SHP77 treated with DMSO at 0.1 percent for 48 hours (cell line): ENCODE results near the gene GCSAM.
A peak's percentile ranks its signal among the peaks of the same experiment; 100 is the strongest.

ENCODE experiments used
- DNase-seq: peaks from one replicate; lab custom pipeline; 2025; lab: John Stamatoyannopoulos, UW

Gene GCSAM

DNA sequence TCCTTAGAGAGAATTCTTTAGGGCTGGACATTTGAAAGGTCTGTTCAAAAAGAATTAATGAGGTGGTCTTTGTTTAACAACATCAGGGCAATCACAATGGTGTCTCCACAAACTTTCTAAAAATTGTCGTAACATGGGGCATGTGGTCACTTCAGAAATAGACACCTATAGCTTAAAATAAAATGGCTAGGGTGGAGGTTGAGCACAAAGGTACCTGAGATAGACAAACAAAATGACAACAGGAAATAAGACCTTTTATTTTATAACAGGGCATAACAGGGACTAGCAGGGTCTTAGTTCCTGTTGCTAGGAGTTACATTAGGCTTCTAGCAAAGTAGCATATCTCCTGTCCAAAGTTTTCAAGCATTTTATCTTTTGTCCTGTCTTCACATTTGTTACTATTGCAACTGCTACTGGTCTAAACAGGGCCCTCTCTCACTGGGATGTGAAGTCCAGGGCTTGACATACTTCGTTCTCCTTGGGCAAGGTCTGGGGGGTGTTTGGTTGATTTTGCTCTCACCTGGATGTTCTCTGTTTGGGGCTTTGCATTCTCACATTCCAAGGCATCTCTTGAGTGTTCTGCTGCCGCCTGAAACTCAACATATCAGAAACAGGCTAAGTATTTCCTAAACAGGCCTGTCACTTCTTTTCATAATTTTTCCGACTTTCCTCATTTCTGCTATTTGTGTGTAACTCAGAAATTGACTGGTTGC, 3.0 kb downstream of the GCSAM start:
- no peak for DNase-seq

DNA sequence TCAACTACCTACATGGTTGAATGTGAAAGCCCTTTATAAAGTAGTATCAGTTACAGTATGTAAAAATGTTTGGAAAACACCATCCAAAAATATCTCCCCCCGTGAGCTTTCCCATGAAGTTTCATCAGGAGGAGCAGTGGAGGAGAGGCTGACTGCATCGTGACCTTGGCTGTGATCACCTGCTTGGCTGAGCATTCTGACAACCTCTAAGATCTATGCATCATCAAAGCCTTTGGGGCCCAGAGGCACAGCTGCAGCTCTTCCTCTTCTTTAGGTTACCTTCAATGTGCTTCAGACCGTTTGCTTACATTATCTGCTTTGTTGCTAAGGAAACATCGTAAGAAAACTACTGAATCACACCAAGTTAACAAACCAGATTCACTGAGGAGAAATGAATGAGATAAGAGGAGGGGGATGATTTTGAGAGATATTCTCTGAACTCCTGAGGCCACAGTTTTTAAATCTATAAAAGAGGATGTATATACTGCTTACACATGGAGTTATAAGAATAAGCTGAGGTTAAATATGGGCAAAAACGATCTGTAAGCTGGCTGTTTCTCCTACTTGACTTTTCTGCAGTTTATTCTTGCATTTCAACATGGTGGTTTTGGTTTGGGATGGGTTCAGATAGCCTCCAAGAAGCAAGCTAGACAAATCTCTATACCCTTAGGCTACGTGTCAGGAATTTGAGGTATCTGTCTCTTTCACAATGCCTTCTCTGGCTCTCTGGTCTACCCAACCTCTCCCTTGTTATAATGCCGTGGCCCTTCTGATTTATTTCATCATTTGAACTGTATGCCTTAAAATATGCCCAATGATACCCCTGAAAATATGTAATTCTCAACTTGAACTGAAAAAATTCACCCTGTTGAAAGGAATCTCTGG, 4.0 kb downstream of the GCSAM start:
- DNase-seq, result no peak

DNA sequence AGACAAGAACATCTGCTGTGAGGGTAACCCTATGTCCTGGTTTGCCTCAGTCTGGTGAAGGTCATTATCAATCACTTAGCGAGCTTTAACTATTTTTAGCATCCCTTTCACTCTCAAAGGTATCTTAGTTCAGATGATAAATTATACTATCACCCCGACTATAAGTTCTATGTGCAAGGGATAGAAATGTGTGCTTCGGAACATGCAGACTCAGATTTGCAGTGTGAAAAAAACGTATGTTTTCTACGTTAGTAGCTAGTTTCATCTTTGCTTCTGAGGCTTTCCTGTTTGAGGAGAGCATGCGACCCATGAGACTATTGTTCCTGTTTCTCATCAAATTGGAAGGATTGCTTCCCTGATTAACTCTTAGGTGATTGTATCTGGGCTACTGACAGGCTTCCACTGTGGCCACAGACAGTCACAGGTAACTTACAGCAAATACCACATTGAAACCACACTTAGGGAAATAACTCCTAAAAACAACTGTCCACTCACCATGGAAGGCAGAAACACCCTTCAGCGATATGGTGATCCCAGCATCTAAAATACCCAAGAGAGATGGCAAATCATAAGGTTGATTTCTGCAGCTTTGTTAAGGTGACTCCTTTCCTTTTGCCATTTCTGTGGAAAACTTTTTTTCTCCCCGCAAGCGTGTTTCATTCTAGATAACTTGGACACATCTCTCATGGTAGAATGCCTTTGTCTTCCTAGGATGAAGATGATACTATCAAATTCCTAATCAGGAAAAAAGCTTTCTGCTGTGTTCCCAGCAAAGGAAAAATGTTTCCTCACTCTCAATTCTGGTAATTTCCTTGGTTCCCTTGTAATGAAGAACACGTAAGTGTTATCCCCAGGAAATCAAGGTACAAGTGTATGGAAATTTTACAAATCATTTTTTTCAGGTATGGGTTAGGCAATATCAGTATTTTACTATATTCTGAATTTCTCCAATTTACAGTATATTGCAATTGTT, 5.2 kb downstream of the GCSAM start:
- no peak for DNase-seq

DNA sequence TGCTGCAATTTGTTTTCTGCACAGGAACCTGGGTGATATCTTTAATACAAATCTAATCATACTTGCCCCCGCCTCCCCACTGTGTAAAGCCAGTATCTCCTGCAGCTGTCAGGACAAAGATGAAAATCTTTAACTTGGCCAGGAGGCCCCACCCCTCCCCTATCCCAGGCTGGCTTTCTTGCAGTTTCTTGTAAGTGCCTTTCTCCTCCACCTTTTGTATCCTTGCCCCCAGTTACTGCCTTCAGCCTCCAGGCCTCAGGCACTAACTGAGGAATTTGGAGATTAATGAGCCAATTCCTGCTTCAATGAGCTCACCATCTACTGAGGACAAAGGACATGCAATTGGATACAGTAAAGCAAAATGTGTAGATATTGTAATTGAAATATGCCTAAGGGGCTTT, 6.5 kb downstream of the GCSAM start:
- DNase-seq, result no peak

GRCh38 chr3:112124907-112125607, 8.0 kb downstream of the GCSAM start:
- DNase-seq, result no peak

DNA sequence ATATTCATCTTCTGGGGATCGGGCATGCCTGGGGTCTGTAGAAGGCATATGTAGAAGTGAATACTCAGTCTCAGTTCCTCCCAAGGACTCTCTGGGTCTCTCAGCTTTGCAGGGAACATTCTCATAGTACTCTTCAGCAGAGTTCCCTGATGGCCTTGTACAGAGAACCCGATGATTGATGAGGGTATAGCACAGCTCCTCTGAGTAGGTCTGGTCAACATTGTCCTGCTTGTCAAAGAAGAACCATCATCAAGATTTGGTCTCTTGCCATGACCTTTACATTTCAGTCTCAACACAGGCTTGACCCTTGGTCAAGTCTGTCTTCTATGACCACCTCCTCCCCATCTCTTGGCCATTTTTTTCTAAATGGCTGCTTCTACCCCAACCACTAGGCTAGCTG, 9.5 kb downstream of the GCSAM start:
- DNase-seq, result no peak

- DNase-seq, result no peak
These were observed 10.2 kb downstream of the GCSAM start for GRCh38 chr3:112122870-112123269.

GRCh38 chr3:112121577-112122547, 11.2 kb downstream of the GCSAM start:
- no peak for DNase-seq

DNA sequence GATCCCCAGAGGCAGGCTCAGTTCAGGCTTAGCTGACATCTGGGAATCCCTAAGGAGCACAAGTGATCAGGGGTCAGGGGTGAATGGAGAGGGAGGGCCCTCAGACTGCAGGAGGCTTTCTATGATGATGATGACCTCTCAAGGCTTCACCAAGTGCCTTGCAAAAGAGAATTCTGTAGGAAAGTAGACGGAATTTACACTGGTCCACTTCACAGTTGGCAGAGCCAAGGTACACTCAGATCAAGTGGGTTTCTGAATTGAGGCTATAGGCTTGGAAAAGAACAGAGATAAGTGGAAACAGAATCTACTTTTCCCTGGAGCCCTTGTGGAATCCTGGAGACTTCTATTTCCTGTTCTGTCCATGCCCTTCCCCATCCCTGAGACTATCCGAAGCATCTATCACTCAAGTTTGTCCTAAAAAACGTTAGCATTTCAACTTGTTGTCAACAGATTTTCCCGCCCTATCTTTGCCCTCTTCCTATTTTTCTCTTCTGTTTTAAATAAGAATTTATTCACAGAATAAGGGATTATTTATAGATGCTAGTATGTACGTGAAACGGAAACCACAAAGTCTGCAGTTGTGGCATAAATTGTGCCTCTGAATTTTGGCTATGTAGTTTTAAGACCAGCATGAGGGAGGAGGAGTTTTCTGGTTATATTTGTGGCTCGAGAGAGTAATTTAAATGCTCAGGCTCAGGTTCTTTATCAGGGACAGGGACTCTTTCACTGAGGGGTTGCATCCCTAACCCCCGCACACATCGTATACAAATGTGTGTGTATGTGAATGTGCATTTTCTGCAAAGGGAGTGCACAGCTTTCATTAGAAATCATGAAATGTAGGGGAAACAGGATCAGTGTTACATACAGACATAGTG, 12.8 kb downstream of the GCSAM start:
- DNase-seq, result no peak

- DNase-seq, result no peak
These were observed 15.0 kb downstream of the GCSAM start for GRCh38 chr3:112117841-112118571.

- DNase-seq, result no peak
These were observed 15.6 kb downstream of the GCSAM start for GRCh38 chr3:112117415-112117814.

GRCh38 chr3:112116748-112117186, 16.3 kb downstream of the GCSAM start:
- DNase-seq, result no peak

DNA sequence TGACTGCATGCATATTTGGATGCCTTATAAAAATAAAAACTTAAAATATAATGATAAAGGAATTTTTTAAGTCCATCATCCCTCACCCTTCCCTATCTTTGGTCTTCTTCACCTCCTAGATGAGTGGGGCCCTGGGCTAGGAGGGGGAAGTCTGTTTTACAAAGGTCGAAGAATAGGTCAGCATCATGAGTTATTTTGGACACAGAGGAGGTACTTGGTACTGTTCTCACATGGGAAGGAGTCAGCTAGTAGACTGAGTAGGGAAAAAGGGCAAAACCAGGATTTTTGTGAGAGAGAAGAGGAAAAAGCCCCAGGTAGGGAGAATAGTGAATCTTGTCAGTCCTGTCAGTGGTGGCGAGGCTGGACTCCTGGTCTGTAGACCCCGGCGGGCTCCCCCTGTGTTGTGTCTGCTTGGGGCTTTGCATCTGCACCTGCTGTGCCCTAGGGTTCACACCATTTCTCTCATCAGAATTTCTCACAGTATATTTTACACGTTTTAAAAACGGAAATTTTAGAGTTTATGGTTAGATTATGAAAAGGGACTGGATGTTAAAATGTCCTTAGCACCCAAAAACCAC, 17.2 kb downstream of the GCSAM start:
- no peak for DNase-seq

DNA sequence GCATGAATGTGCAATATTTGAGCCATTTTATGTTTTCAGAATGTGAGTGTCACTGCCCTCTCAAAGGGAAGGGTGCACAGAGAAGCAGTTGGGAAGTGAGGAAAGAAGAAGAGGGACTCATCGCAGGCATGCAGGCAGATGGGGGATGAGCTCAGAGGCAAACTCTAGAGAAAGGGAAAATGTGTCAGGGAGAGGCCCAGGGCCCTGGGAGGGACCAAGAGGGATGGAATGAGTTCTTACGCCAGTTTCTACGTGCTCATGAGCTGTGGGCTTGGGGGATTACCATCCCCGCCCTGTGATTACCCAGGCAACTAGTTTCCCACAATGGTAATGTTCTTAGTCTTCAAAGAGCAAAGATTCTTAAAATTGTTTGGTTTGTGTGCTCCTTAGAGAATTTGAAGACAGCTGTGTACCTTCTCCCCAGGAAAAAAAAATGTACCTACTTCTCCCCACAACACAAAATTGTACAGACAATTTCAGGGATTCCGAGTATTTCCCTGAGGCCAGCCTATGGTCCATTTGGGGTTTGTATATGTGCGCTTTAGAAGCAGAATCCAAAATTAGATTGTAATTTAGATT, 17.8 kb downstream of the GCSAM start:
- DNase-seq, result no peak

GRCh38 chr3:112114576-112115160, 18.4 kb downstream of the GCSAM start:
- no peak for DNase-seq

GRCh38 chr3:112111785-112112402, 21.2 kb downstream of the GCSAM start:
- peak; percentile 30 for DNase-seq

DNA sequence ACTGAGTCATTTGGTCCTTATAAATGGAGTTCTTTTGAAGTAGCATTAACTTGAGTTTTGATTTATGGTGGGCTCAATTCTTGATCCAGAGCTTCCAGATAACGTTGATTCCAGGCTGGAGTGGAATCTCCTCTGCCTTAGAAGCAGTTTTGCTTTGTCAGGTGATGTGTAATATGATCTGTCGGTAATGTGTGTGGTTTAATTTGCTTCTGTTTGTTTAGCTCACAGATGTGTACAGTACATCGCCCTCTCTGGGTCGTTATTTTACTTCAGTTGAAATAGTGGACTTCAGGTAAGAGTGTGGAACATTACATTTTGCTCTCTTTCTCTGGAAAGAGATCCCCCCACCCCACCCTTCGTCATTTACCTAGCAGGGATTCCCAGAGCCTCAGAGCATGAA, 23.7 kb downstream of the GCSAM start:
- DNase-seq, result peak; percentile 12
